ENCODE data around the gene SGMS2.
A peak's percentile ranks its signal among the peaks of the same experiment; 100 is the strongest.

The SGMS2 gene

GRCh38 chr4:107825072-107825824 lies 516 bp downstream of the SGMS2 start (continued):
- TF ChIP-seq ZNF175 (tag by site-specific recombination; IDR thresholded peaks at IDR 0.05): no peak
- TF ChIP-seq KLF17 (tag by site-specific recombination; IDR thresholded peaks at IDR 0.05): peak; percentile 28; the same call in 1 of the 2 replicates
- TF ChIP-seq ZNF791 (tag by site-specific recombination; IDR thresholded peaks at IDR 0.05): no peak
- TF ChIP-seq GLI2 (tag by site-specific recombination; IDR thresholded peaks at IDR 0.05; ENCODE audit: borderline replicate concordance, low read depth): no peak
- TF ChIP-seq ELK4 (IDR thresholded peaks at IDR 0.05; ENCODE audit: borderline replicate concordance, low read depth, low read length): no peak
- TF ChIP-seq BCL11A (tag by site-specific recombination; IDR thresholded peaks at IDR 0.05; ENCODE audit: low read depth): no peak
- no peak for TF ChIP-seq ZNF792 (tag by site-specific recombination; IDR thresholded peaks at IDR 0.05)
- TF ChIP-seq ZNF639 (tag by site-specific recombination; IDR thresholded peaks at IDR 0.05): no peak
- no peak for TF ChIP-seq ZNF292 (tag by site-specific recombination; IDR thresholded peaks at IDR 0.05; ENCODE audit: borderline replicate concordance, low read depth)
- TF ChIP-seq ZNF335 (tag by site-specific recombination; conservative IDR thresholded peaks at IDR 0.05): peak; percentile 91
- no peak for TF ChIP-seq MEIS1 (CRISPR knock-in tag; IDR thresholded peaks at IDR 0.05; ENCODE audit: borderline replicate concordance)
- TF ChIP-seq PATZ1 (tag by site-specific recombination; IDR thresholded peaks at IDR 0.05): peak; percentile 48; the same call in 1 of the 2 replicates
- TF ChIP-seq ATF2 (tag by site-specific recombination; IDR thresholded peaks at IDR 0.05; ENCODE audit: low read depth): no peak
- no peak for TF ChIP-seq KLF7 (tag by site-specific recombination; IDR thresholded peaks at IDR 0.05; ENCODE audit: borderline replicate concordance)
- TF ChIP-seq SCRT2 (tag by site-specific recombination; IDR thresholded peaks at IDR 0.05): no peak
- no peak for TF ChIP-seq ZNF501 (tag by site-specific recombination; IDR thresholded peaks at IDR 0.05)
- 0 out of 2 replicates have a peak, but pooled peaks have one; percentile 11 for TF ChIP-seq ZNF423 (tag by site-specific recombination; IDR thresholded peaks at IDR 0.05)
- no peak for TF ChIP-seq ZNF555 (tag by site-specific recombination; conservative IDR thresholded peaks at IDR 0.05)
- no peak for TF ChIP-seq ZNF433 (tag by site-specific recombination; IDR thresholded peaks at IDR 0.05; ENCODE audit: low read depth)
- no peak for TF ChIP-seq ZSCAN23 (tag by site-specific recombination; IDR thresholded peaks at IDR 0.05)
- TF ChIP-seq ZNF610 (tag by site-specific recombination; IDR thresholded peaks at IDR 0.05; ENCODE audit: borderline replicate concordance): no peak
- no peak for TF ChIP-seq ZBTB8A (tag by site-specific recombination; IDR thresholded peaks at IDR 0.05)
- no peak for TF ChIP-seq ZNF184 (tag by site-specific recombination; IDR thresholded peaks at IDR 0.05)
- no peak for TF ChIP-seq ZNF223 (tag by site-specific recombination; IDR thresholded peaks at IDR 0.05)
- peak; percentile 74 for TF ChIP-seq ZNF18 (tag by site-specific recombination; IDR thresholded peaks at IDR 0.05)
- TF ChIP-seq ZNF398 (tag by site-specific recombination; IDR thresholded peaks at IDR 0.05): 0 out of 2 replicates have a peak, but pooled peaks have one; percentile 11
- TF ChIP-seq ZNF366 (tag by site-specific recombination; conservative IDR thresholded peaks at IDR 0.05): no peak; the same call in 1 of the 2 replicates
- TF ChIP-seq ZNF776 (tag by site-specific recombination; IDR thresholded peaks at IDR 0.05; ENCODE audit: borderline replicate concordance): no peak
- no peak for TF ChIP-seq ZNF596 (tag by site-specific recombination; IDR thresholded peaks at IDR 0.05)

Data from HEK293 (cell line).